Activated T-cell treated with anti-CD3 and anti-CD28 coated beads, Interleukin-2, amount 50 U/mL, for 4 hours (primary cell): Measurements from ENCODE around the gene TNFRSF11A. TPM values are rescaled to one million over a fixed set of nuclear protein-coding genes. Genes with fewer than 3 reads are reported as not detected.

Experiments
- ATAC-seq, 2 donors: fragments of 200-7000 bp; cut with Tn5 transposase; one replicate each; pipeline ENCODE4 v1.10.0; 2021
- DNase-seq: peaks from one replicate; pipeline ENCODE4 v3.0.0-alpha.2; 2020
- H3K27me3 Mint-ChIP-seq: one replicate; pipeline ENCODE4 v1.8.0; 2021; ENCODE audit warnings: low read depth, mixed read lengths
- H3K36me3 Mint-ChIP-seq: one replicate; pipeline ENCODE4 v1.8.0; 2022; ENCODE audit warnings: mixed read lengths; ENCODE audit not compliant: insufficient read depth
- H3K4me1 Mint-ChIP-seq: one replicate; pipeline ENCODE4 v1.8.0; 2021; ENCODE audit warnings: low read depth, mixed read lengths
- H3K4me3 Mint-ChIP-seq: one replicate; pipeline ENCODE4 v1.8.0; 2021; ENCODE audit warnings: mild to moderate bottlenecking, moderate library complexity, mixed read lengths
- H3K9me3 Mint-ChIP-seq: one replicate; pipeline ENCODE4 v1.8.0; 2021; ENCODE audit warnings: mixed read lengths
- total RNA-seq, 3 donors: library from RNA; stranded (reverse); gene quantifications; one replicate each; pipeline ENCODE4 v1.2.1, GENCODE V29; 2021

Gene TNFRSF11A
- total RNA-seq, 3 donors from 2014 or later, result 1.3 to 2.9 (median 1.7) TPM

DNA sequence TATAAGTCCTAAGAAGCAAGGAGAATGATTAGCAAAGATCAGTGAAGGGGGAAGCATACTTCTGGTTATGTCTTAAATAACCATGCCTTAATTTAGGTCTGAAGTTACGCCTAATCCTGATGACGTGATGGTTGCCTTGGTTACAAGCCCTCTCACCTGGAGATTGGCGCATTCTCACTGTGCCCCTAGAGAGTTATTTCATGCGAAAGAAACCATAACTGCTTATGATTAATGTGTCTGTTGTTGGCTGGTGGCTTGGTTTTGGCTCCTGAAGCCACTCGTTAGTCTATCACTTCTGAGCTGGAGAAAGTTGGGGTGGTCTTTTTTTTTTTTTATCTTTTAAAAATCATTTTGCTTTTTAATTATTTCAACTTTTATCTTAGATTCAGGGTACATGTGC lies 47.0 kb downstream of the TNFRSF11A start:
- H3K36me3 Mint-ChIP-seq, result no peaks in the 10 kb centered on the region
- ATAC-seq (no peak), DNase-seq (no peak)
- no peaks in the 10 kb centered on the region for H3K9me3 Mint-ChIP-seq
- no peaks in the 10 kb centered on the region for H3K4me1 Mint-ChIP-seq
- no peaks in the 10 kb centered on the region for H3K27me3 Mint-ChIP-seq
- H3K4me3 Mint-ChIP-seq, result no peak overlapping the region

DNA sequence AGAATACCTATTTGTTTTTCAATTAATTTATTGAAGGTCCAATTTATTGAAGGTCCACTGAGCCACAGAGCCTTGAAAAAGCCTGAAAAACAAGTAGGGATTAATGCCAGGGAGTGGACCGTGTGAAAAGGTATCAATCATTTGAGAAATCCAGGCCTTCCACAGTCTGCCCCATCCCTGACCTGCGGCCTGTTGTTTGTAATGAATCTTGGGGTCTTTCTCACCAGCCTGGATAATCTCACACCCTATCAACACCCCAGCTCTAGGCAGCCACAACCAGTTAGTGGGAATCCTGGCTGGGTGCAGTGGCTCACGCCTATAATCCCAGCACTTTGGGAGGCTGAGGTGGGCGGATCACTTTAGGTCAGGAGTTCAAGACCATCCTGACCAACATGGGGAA lies 47.8 kb downstream of the TNFRSF11A start:
- H3K27me3 Mint-ChIP-seq, result no peaks in the 10 kb centered on the region
- DNase-seq (no peak), ATAC-seq (no peak)
- no peaks in the 10 kb centered on the region for H3K36me3 Mint-ChIP-seq
- H3K4me1 Mint-ChIP-seq, result no peaks in the 10 kb centered on the region
- no peaks in the 10 kb centered on the region for H3K9me3 Mint-ChIP-seq
- no peak overlapping the region for H3K4me3 Mint-ChIP-seq

DNA sequence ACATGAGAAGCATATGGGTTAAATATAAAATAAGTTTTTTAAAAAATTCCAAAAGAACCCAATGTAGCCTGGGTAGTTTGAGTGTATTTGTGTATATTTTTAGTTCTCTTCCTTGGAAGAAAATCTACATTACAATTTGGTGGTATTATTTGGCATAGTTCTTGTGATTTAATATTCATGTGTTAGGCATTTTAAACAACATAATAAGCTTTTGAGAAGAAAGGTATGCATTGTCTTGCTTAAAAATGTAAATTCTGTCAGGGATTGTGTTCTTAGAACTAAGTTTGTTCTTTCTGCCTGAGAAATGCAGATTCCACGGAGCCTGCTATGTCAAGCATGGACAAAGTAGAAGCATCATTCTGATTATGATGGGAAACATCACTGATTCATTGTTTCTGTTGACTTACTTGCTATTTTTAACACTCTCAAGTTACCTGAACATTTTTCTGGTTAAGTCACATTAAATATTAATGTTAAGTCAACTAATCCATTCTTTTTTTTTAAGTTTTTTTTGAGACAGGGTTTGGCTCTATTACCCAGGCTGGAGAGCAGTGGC lies 49.4 kb downstream of the TNFRSF11A start:
- H3K36me3 Mint-ChIP-seq, result no peaks in the 10 kb centered on the region
- no peak for ATAC-seq
- H3K4me3 Mint-ChIP-seq, result no peak overlapping the region
- H3K9me3 Mint-ChIP-seq, result no peaks in the 10 kb centered on the region
- no peak for DNase-seq
- no peaks in the 10 kb centered on the region for H3K27me3 Mint-ChIP-seq
- no peaks in the 10 kb centered on the region for H3K4me1 Mint-ChIP-seq

GRCh38 chr18:62377131-62377807 lies 52.2 kb downstream of the TNFRSF11A start:
- ATAC-seq (no peak), DNase-seq (no peak)
- no peaks in the 10 kb centered on the region for H3K4me1 Mint-ChIP-seq
- no peak overlapping the region for H3K4me3 Mint-ChIP-seq
- no peaks in the 10 kb centered on the region for H3K36me3 Mint-ChIP-seq
- peaks cover under 1% of the 10 kb centered on the region for H3K27me3 Mint-ChIP-seq
- H3K9me3 Mint-ChIP-seq, result no peaks in the 10 kb centered on the region

GRCh38 chr18:62379051-62379450 lies 53.9 kb downstream of the TNFRSF11A start:
- DNase-seq (no peak), ATAC-seq (no peak)
- H3K27me3 Mint-ChIP-seq, result peaks cover 2% of the 10 kb centered on the region
- peaks cover 4% of the 10 kb centered on the region for H3K9me3 Mint-ChIP-seq
- H3K4me1 Mint-ChIP-seq, result no peaks in the 10 kb centered on the region
- H3K4me3 Mint-ChIP-seq, result no peak overlapping the region
- H3K36me3 Mint-ChIP-seq, result no peaks in the 10 kb centered on the region

GRCh38 chr18:62381373-62381772 lies 56.3 kb downstream of the TNFRSF11A start:
- peaks cover 3% of the 10 kb centered on the region for H3K27me3 Mint-ChIP-seq

DNA sequence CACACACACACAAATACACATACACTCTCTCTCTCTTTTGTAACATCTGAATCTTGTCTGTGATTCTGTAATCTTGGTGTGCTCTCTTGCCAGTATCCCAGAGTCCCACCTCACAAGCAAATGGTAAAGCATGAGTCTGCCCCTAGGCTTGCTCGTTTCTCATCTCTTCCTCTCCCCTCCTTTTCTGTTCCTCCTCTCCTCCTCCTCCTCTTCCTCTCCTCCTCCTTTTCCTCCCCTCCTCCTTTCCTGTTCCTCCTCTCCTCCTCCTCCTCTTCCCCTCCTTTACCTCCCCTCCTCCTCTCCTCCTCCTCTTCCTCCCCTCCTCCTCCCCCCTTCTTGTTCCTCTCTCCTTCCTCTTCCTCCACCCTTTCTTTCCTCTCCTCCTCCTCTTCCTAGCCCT lies 59.0 kb downstream of the TNFRSF11A start:
- ATAC-seq (no peak), DNase-seq (no peak)
- Mint-ChIP-seq H3K4me3 (no peak overlapping the region), H3K9me3 (peaks cover 4% of the 10 kb centered on the region), H3K4me1 (no peaks in the 10 kb centered on the region), H3K36me3 (no peaks in the 10 kb centered on the region), H3K27me3 (peaks cover 6% of the 10 kb centered on the region)

More at GRCh38 chr18:62381373-62381772, 56.3 kb downstream of the TNFRSF11A start:
- ATAC-seq, result no peak
- H3K9me3 Mint-ChIP-seq, result peaks cover 4% of the 10 kb centered on the region
- no peak for DNase-seq
- H3K4me1 Mint-ChIP-seq, result no peaks in the 10 kb centered on the region
- H3K4me3 Mint-ChIP-seq, result no peak overlapping the region
- no peaks in the 10 kb centered on the region for H3K36me3 Mint-ChIP-seq

- ATAC-seq, result no peak
- Mint-ChIP-seq H3K4me1 (no peaks in the 10 kb centered on the region), H3K27me3 (peaks cover 6% of the 10 kb centered on the region)
Observed at GRCh38 chr18:62384610-62385097, 59.5 kb downstream of the TNFRSF11A start.

GRCh38 chr18:62386091-62386490 lies 61.0 kb downstream of the TNFRSF11A start:
- Mint-ChIP-seq H3K4me1 (no peaks in the 10 kb centered on the region), H3K9me3 (peaks cover 8% of the 10 kb centered on the region), H3K27me3 (peaks cover 8% of the 10 kb centered on the region), H3K36me3 (no peaks in the 10 kb centered on the region), H3K4me3 (no peak overlapping the region)
- DNase-seq (no peak), ATAC-seq (no peak)

More at GRCh38 chr18:62384610-62385097, 59.5 kb downstream of the TNFRSF11A start:
- no peaks in the 10 kb centered on the region for H3K36me3 Mint-ChIP-seq
- H3K9me3 Mint-ChIP-seq, result peaks cover 4% of the 10 kb centered on the region
- no peak for DNase-seq
- H3K4me3 Mint-ChIP-seq, result no peak overlapping the region

- H3K36me3 Mint-ChIP-seq, result no peaks in the 10 kb centered on the region
- ATAC-seq, result no peak
- no peaks in the 10 kb centered on the region for H3K4me1 Mint-ChIP-seq
- H3K27me3 Mint-ChIP-seq, result peaks cover 8% of the 10 kb centered on the region
- DNase-seq, result no peak
- peaks cover 9% of the 10 kb centered on the region for H3K9me3 Mint-ChIP-seq
- H3K4me3 Mint-ChIP-seq, result no peak overlapping the region
Observed at GRCh38 chr18:62386601-62387000, 61.5 kb downstream of the TNFRSF11A start.

- ATAC-seq, result no peak
- DNase-seq, result no peak
- peaks cover 8% of the 10 kb centered on the region for H3K27me3 Mint-ChIP-seq
- H3K36me3 Mint-ChIP-seq, result no peaks in the 10 kb centered on the region
- H3K4me3 Mint-ChIP-seq, result no peak overlapping the region
- peaks cover 9% of the 10 kb centered on the region for H3K9me3 Mint-ChIP-seq
- H3K4me1 Mint-ChIP-seq, result no peaks in the 10 kb centered on the region
Observed at GRCh38 chr18:62387257-62387656, 62.1 kb downstream of the TNFRSF11A start.

- no peak for DNase-seq
- peaks cover 12% of the 10 kb centered on the region for H3K27me3 Mint-ChIP-seq
- no peak overlapping the region for H3K4me3 Mint-ChIP-seq
- peaks cover 5% of the 10 kb centered on the region for H3K9me3 Mint-ChIP-seq
- no peaks in the 10 kb centered on the region for H3K36me3 Mint-ChIP-seq
- no peaks in the 10 kb centered on the region for H3K4me1 Mint-ChIP-seq
- ATAC-seq, result no peak
Observed at GRCh38 chr18:62388855-62389760, 64.0 kb downstream of the TNFRSF11A start.

DNA sequence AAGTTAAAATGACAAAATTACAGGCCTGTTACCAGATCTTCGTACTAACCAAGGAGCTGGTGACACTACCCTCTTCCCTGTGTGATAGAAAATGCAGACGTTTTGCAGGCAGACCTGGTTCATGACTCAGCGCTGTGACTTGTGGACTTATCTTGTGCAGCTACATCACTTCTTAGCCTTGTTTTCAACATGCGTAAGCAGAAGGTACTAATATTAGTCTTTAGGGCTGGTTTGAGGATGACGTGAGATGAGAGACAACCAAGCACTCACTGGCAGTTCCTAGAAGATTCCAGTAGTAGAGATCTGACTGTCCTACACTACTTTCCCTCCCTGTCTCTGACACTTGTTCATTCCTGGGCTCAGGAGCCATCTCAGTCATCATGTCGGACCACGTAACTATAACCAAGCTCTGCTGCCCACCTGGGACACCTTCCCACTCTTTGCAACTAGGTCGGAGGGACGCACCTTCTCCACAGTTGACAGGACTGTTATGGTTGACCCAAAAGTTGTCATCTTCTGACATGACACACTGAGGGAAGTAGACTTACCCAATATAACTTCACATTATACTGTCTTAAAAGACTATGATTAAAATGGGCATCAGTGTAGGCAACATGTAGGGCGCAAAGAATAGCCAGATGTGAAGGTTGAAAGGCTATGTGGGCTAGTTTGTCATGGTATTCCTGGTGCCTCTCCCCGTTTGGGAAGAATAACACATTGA lies 64.8 kb downstream of the TNFRSF11A start:
- H3K27me3 Mint-ChIP-seq, result peaks cover 12% of the 10 kb centered on the region
- H3K4me3 Mint-ChIP-seq, result no peak overlapping the region
- no peak for DNase-seq
- no peaks in the 10 kb centered on the region for H3K4me1 Mint-ChIP-seq
- H3K9me3 Mint-ChIP-seq, result peaks cover 5% of the 10 kb centered on the region
- ATAC-seq, result no peak
- H3K36me3 Mint-ChIP-seq, result no peaks in the 10 kb centered on the region
